Body of pancreas (tissue), 4 donors: ENCODE data around the gene TRMT44.

Experiments
- CTCF ChIP-seq, 7 experiments: fragments of 450-650 bp in 4 of 7; fragments of 200-600 bp in 3 of 7; sonication (generic) in 3 of 7; IDR thresholded peaks; one replicate each; pipeline ENCODE4 v1.5.1; 2016 to 2019; ENCODE audit warnings: antibody characterized with exemption in 7 of 7
- POLR2A ChIP-seq, 3 donors: fragments of 450-650 bp; IDR thresholded peaks; one replicate each; pipeline ENCODE4 v1.6.1; 2016; ENCODE audit warnings: antibody characterized with exemption in 3 of 3, mild to moderate bottlenecking in 2 of 3

- TF ChIP-seq POLR2A (IDR thresholded peaks at IDR 0.05) (no peak), CTCF (IDR thresholded peaks at IDR 0.05) (no peak)
These were observed 70.2 kb downstream of the TRMT44 start for GRCh38 chr4:8510611-8511285.
